Renal cortex interstitium (tissue), 11 donors: ENCODE measurements around the gene KLHL1. TPM values are rescaled to one million over a fixed set of nuclear protein-coding genes. Genes with fewer than 3 reads are reported as not detected.

Experiments used
- DNase-seq, 11 donors: peaks; one replicate each; pipeline ENCODE4 v3.0.0-alpha.2; 2013; ENCODE audit warnings: low read depth in 9 of 11, low spot score in 4 of 11; ENCODE audit errors: extremely low read depth in 1 of 11
- polyA plus RNA-seq, 3 donors: library from polyadenylated mRNA; unstranded; fragments of 120-200 nt; gene quantifications; one replicate each; pipeline ENCODE4 v1.2.1, GENCODE V29; 2013; ENCODE audit not compliant: insufficient read length in 3 of 3

The KLHL1 gene
- polyA plus RNA-seq, 3 donors, result 0.61 to 1.00 (median 0.72) TPM

DNA sequence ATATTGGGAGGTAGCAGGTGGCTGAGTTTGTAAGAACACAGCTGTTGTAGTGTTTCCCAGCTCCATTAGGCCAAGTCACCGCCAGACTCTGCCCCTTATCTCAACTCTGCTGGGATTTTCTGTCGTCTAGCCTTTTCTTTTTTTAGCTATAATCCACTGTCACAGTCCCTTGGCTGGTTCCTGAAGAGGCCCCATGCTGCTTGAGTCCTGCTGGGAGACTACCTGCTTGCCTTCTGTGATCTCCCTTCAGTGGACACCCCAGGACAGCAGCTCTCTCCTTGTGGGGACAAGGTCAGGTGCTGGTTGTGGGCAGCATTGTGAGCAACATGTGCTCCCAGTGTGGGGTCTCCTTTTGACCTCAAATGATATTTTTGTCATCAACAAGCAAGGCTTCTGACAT is 195.6 kb downstream of the KLHL1 start:
- no peak for DNase-seq

DNA sequence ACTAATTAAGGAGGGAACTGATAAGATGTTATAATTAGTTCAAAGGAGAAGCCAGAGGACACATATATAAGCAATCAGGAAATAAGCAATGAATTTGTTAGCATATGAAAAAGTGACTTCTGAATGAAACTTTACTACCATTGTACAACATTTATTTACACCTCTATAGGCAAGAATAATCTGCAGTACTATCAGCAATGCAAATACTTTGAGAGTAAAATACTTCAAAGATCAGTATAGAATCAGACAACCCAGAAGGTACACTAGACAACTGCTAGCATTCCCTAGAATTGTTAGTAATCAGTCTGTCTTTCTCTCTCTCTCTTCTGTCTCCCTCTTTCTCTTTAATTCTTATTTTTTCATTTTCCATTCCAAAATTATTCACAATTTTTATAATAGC is 197.5 kb downstream of the KLHL1 start:
- no peak for DNase-seq

DNA sequence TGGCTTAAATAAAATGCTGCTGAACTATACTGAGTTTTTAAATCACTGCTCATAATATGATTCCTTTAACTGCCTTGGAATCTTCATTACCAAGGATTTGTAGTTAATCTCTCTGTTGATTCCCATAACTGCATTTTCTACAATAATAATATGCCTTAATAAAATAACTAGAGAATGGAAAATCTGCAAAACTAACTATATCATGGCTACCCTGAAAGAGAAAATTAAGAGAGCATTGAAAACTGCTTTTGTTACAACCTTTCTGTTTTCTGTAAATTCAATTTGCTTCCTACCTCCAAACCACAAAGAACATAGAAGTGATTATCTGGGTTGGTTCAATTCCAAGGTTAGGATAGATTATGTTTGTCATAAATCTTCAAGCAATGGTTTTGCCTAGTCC is 203.5 kb downstream of the KLHL1 start:
- no peak for DNase-seq

DNA sequence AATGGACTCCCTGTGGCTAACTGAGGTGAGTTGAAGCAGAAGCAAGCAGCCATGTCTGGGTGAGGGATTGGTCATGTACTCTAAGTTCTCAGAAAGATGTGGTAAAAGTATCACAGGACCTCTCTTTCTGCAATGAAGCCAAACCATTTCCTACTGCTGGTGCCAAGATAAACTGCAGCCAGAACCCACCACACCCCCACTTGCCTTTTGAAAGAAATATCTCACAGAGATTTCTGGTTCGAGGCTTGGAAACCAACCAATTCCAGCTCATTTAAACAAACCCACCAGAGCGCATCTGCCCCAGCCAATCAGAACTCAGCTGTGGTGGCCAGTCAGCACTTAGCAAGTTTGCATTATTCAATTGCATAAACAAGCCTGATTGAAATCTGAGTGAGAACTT is 205.2 kb downstream of the KLHL1 start:
- DNase-seq, result no peak

DNA sequence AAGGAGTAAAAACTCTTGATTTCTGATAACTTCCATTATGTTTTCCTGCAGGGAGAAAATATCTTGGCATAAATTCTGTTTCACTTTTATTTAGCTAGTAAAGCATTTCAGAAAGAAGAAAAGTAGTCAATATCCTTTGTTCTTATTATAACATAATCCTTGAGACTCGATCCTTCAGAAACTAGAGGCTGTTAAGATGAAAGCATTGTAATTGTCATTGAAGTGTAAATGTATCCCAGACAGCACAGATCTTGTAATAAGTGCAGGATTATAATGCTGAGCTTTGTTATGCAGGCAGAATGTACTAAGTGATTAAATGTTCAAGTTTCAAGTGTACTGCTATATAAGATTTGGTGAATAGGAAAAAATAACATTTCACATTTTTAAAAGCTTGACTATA is 225.8 kb downstream of the KLHL1 start:
- no peak for DNase-seq

DNA sequence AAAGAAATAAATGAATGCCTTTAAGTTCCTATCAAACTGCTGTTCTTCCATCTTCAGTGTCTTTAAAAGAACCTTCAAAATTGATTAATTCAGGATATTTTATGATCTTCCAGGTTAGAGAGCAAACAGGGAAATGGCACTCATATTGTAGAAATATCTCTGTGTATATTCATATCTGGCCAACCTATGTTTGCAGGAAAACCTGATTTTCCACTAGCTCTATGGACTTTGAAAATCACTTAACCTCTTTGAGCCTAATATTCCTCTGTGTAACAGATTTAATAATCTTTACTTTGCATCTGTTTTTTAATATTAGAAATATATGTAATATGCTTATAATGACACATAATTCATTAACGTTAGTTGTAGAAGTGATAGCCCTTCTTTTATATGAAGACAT is 228.3 kb downstream of the KLHL1 start:
- DNase-seq, result no peak

DNA sequence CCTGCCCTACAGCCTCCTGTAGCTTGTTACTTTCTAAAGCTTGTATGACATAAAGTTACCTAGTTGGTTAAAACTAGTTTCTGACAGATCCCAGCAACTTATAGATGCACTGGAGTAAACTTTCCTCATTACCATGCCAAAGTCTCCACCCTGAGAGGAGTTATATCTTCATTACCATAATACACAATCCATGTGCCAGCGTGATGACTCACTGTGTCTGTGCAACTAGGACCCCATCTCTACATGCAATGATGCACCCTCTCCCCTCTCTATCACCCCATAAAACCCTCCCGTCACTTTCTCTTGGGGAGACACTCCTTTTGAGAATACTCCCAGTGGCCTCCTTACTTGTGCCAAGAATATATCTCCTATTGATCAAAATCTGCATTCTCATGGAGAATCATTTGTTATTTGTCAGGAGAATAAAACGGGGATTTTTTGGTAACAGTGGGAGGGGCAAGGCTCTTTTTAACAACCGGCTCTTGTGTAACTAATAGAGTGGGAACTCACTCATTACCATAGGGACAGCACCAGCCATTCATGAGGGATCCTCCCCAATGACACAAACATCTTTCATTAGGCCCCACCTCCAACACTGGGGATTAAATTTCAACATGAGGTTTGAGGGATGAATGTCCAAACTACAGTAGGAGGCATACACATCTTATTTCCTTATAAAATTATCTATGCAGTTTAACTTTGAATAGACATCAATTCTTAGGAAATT is 235.8 kb downstream of the KLHL1 start:
- no peak for DNase-seq

DNA sequence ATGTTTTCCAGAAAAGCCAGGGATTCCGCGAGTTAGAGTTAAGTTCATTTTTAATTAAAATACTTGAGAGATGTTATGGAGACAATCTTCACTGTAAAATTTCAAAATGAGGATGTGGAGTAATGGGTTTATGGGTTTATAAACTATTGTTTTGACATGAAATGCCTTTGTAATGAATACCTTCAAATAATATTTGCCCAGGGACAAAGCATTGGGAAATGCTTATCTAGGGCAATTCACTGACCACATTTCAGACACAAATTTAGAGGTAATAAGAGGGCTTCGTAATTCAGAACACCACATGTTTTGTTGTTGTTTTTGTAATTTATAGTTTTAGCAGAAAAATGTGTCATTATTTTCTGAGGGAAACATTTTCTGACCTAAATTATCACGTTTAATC is 241.7 kb downstream of the KLHL1 start:
- DNase-seq, result no peak

DNA sequence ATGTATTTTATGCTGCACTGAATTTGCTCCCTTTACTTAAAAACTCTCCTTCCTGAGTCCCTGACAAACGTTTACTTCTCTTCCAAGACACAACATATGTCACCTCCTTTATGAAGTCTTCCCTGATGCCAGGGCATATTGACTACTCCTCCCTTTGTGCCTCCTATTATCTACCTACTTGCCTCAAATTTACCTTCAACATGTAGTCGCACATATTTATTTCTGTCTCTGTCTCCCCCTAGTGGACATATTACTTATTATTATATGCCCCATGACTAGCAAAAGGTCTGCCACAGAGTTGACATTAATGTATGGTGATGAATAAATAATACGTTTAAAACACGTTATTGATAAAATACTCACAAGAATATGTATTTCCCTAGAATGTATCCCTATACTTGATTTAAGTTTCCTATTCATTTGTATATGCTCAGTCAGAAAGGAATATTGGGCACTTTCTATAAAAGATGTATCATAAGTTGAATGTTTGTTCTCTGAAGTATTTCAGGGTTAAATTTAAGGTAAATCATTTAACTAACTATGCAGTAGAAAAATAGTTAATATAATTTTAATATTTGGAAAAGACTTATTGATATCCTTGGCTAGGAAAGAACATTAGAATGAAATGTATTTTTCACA is 250.9 kb downstream of the KLHL1 start:
- peak in 8 of 11 donors; percentile 16 to 53 (median 25) for DNase-seq

DNA sequence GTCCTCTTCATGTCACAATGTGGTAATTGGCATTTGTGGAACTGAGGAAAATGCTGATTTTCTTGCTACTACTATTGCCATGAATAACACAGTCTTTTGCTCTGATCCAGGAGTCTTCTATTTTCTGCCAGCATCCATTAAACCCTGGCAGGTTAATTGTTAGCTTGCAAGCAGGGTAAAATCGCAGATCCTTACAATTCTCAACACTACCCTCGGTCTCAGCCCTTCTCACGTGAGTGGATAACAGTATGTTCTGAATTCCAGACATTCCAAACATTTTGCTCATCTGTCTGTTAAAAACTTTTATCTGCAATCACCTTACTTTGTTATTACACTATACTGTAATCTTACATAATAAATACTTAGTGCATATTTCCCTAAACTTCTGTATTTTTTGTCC is 251.9 kb downstream of the KLHL1 start:
- DNase-seq, result peak in 6 of 11 donors; percentile 5 to 39 (median 11)

DNA sequence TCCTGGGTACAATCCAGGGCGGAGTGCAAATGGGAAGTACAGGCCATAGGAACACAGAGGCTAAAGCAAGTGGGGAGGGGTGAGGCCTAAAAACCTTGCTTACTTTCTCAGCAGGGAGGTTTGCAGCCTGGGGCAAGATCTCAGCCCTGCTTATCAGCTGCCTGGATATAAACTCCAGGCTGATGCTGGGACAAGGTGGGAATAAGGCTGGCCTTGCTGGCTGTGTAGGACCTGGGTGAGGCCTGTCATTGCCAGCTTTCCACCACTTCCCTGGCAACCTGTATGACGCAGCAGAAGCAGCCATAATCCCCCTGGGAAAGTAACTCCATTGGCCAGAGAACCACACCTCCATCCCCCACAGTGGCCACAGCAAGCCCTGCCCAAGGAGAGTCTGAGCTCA is 279.7 kb downstream of the KLHL1 start:
- DNase-seq, result no peak

DNA sequence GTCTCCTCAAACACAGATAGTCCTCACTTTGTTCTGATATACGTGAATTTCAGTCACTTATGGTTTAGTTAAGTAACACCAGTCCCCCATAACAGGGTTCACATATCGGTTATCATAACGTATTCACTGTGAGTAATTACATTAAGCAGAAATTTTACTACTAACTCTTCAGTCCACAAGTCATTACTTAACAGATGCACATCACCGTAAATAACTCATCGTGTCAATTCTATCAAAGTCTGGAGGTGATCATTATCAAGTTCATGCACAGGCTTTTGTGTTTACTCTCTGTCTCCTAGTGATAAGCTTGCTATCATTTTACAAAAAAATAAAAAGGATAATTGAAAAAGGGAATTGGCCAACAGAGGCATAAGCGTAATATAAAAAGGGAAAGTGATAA is 288.1 kb downstream of the KLHL1 start:
- no peak for DNase-seq

DNA sequence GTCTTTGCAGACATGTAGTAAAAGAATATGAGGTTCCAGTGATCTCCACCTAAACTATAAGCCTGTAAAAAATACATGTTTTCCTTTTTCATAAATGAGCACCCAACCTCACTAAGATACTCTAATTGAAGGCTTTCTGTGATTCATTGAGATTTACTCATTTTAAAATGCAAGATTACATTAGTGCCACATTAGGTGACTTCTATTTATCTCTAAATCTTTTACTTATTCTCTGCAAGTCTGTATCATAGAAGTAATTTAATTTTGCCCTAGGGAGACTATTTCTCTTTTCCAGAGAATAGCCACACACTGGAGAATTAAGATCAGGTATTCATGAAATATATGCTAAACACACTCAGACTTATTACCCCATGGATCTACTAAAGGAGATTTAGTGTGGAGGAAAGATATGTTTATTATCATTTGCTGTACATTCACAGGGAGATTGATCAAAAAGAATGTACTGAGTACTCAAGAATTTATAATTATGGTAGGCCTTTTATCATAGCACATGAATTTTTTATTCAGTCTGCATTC is 290.9 kb downstream of the KLHL1 start:
- DNase-seq, result no peak

DNA sequence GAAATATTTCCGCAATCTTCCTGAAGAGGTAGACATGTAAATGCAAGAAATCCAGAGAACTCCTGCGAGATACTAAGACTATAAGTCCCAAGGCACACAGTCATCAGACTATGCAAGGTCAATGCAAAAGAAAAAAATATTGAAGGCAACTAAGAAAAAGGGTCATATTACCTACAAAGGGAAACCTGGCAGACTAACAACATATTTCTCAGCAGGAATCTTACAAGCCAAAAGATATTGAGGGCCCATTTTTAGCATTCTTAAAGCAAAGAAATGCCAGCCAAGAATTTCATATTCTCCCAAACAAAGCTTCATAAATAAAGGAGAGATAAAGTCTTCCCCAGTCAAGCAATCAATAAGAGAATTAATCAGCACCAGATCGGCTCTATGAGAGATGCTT is 299.1 kb downstream of the KLHL1 start:
- no peak for DNase-seq

DNA sequence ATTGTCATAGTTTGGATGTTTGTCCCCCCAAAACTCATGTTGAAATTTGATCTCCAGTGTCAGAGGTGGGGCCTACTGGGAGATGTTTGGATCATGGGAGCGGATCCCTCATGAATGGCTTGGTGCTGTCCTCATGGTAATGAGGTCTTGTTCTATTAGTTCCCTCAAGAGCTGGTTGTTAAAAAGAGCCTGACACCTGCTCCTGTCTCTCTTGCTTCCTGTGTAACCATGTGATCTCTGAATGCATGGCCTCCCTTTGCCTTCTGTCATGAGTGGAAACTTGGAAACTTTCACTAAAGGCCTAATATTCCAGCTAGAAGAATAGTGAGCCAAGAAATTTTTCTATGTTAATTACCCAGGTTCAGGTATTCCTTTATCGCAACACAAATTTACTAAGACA is 312.0 kb downstream of the KLHL1 start:
- no peak for DNase-seq

DNA sequence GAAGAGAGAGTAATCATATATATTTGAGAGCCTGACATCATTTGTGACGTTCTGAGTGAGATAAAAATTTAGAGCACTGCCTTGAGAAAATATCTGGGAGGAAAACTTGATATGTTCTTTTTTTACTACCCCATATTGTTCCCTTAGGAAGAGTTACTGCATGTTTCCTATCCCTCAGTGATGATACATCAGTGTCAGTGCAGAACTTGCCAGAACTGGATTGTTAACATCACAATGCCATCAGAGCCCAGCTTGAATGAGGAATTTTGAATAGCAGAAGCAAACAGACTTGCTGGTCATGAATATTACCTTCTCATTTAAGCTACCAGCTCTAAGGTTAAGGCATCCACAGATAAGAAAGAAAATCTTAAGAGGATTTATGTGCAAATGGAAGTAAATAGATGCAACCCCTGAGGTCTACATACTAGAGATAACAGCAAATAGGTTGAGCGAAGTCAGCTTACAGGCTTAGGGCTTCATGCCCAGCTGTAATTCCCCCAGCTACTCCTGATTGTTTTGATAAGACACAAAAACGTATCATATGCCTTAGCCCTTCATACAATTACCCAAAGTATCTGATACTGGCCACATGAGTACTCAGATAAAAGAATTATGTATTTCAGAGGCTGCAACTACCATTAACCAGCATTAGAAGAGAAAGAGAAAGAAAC is 314.3 kb downstream of the KLHL1 start:
- DNase-seq, result no peak

DNA sequence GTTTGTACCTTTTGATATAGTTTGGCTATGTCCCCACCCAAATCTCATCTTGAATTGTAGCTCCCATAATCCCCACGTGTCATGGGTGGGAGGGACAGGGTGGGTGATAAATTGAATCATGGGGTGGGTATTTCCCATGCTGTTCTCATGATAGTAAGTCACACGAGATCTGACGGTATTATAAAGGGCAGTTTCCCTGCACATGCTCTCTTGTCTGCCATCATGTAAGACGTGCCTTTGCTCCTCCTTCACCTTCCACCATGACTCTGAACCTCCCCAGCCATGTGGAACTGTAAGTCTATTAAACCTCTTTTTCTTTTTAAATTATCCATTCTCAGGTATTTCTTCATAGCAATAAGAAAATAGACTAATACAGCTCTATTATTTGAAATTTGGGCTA is 331.3 kb downstream of the KLHL1 start:
- no peak for DNase-seq

DNA sequence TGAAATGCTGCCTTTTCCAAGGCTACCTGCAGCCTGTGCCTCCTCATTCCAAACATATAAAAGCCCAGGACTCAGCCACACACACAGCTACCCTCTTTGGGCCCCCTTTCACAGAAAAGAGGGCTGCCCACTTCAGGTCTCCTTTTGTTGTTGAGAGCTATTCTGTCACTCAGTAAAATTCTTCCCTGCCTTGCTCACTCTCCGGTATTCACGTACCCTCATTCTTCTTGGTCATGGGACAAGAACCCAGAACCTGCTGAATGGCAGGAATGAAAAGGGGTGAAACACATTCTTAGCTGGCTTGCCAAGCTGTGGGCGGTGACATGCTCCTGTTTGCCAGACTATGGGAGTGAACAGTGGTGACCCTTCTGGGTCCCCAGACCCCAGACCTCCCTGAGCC is 338.6 kb downstream of the KLHL1 start:
- no peak for DNase-seq

DNA sequence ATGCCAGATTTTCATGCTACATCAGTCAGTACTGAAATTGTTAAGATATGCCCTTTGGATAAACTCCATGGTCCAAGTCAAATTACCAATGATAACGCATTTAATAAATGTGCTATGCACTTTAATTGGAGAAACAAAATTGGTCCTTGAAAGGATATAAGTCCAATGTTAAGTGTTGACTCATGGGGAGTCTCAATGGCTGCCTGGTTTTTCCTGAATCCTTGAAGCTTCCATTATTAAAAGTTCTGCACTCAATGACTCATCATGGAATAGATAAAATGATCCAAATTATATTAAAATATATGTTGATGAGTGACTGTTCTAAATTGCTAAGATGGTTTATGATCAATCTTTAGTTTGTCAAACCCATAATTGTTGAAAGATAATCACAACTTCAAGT is 346.7 kb downstream of the KLHL1 start:
- DNase-seq, result no peak

DNA sequence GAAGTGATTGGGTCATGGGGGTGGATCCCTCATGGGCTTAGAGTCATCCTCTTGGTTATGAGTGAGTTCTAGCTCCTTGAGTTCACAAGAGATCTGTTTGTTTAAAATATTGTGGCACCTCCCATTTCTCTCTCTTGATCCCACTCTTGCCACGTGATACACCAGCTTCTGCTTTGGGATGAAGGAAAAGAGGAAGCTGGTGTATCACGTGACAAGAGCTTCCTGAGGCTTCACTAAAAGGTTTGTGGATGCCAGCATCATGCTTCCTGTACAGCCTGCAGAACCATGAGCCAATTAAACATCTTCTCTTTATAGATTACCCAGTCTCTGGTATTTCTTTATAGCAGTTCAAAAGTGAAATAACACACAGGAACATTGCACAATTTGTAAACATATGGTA is 353.2 kb downstream of the KLHL1 start:
- no peak for DNase-seq
